NCI-H187 treated with DMSO at 0.1 percent for 48 hours (cell line): ENCODE results near the gene COL6A1.
"Not testable (repeated sequence)": the region's sequence is repeated elsewhere in the genome, so short reads cannot be mapped to it uniquely, and the experiment has no call there.

ENCODE experiments used
- DNase-seq: peaks from one replicate; lab custom pipeline; 2025; lab: John Stamatoyannopoulos, UW

The COL6A1 gene

GRCh38 chr21:45965084-45965809, 16.3 kb upstream of the COL6A1 start:
- no peak for DNase-seq

GRCh38 chr21:45966791-45967394, 14.7 kb upstream of the COL6A1 start:
- DNase-seq, result no peak

GRCh38 chr21:45969921-45970673, 11.5 kb upstream of the COL6A1 start:
- DNase-seq, result no peak

DNA sequence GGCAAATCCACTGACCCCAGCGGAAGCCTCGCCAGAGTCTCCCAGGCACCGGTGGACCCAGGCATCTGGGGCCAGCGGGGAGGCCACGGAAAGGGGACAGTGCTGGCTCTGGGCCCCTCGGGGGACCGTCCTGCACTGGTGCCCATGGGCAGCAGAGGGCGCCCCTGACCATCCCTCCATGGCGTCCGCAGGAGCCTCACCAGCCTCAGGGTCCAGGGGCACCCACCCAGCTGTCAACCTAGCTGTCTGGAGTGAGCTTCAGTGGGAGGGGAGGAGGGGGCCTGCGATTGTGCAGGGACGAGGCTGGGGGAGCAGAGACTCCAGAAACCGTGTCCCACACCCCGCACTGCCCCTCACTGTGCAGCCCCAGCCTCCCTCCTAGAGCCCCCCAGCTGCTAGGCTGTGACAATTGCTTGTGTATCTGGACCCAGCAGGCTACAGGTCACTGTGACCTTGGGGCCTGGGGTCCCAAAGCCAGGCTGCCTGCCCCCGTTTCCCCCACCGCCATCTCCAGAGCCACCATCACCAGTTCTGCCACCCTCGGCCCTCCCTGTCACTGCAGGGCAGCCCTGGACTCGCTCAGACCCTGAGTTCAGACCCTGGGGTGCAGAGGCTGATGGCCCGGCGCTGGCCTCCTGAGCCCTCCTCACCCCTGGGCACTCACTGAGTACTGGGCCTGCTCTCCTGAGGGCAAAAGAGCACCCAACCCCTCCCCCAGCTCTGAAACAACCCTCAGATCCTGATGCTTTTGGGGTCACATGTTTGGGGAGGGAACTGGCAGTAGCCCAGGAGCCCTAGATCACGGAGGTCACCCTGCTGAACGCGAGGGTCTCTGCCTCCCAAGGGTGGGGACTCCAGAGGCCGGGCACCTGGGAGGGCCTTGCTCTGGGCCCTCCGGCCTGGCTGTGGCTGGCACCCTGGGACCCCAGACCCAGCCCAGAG, 10.6 kb upstream of the COL6A1 start:
- no peak for DNase-seq

DNA sequence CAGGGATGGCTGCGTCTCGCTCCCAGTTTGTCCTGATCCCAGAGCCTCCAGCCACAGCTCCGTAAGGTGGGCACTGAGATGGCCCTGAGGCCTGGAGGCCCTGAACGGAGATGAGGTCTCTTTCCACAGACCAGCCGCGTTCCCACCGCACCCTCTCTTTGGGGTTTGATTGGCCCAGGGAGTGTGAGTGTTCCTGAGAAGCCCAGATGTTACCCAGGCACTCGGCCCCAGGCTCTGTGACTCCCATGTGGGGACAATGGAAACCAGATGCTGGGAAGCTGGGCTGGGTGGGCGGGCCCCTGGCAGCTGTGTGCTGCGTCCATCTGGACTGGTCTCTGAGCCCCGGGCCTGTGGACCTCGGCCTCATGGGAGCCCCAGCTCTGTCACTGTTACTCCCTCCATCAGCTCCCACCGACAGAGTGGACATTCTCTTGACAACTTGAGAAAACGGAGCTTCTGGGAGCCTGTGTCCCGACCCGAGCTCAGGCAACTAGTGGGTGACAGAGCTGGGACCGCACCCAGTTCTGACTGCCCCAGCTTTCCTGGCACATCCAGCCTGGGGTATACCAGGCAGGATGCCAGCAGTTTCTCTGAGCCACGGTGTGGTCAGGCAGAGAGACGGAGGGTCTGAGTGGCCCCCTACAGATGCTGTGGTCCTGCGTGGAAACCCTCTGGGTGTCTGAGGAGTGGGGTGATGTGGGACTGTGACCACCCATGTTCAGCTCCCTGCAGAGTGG, 9.8 kb upstream of the COL6A1 start:
- DNase-seq, result no peak

- DNase-seq, result no peak
Measured at GRCh38 chr21:45972353-45972715, 9.2 kb upstream of the COL6A1 start.

- DNase-seq, result no peak
Measured at GRCh38 chr21:45972716-45973474, 8.7 kb upstream of the COL6A1 start.

DNA sequence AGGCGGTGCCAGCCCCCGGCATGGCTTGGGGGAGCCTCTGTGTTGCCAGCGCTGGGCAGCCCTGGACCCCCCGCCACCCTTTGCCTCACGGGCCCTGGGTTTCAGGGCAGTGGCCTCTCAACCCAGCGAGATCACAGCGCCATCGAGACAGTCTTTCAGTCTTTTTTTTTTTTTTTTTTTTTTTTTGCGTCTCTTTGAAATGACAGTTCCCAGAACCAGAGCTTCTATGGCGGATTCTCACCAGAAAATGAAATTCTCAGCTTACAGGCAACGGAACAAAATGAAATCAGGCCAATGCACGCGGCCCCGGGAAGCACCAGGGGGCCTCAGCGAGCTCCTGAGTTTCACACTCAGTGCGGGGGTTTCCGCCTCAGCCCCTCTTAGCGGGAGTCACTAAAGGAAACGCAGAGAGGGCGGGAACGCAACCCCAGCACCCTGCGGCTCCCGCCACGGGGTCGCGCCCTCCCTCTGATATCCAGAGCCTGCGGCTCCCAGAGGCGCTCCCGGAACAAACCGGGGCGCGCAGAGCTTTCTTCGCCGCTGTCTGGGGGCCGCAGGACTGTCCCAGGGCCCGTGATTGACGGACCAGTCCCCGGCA, 8.0 kb upstream of the COL6A1 start:
- DNase-seq, result no peak

DNA sequence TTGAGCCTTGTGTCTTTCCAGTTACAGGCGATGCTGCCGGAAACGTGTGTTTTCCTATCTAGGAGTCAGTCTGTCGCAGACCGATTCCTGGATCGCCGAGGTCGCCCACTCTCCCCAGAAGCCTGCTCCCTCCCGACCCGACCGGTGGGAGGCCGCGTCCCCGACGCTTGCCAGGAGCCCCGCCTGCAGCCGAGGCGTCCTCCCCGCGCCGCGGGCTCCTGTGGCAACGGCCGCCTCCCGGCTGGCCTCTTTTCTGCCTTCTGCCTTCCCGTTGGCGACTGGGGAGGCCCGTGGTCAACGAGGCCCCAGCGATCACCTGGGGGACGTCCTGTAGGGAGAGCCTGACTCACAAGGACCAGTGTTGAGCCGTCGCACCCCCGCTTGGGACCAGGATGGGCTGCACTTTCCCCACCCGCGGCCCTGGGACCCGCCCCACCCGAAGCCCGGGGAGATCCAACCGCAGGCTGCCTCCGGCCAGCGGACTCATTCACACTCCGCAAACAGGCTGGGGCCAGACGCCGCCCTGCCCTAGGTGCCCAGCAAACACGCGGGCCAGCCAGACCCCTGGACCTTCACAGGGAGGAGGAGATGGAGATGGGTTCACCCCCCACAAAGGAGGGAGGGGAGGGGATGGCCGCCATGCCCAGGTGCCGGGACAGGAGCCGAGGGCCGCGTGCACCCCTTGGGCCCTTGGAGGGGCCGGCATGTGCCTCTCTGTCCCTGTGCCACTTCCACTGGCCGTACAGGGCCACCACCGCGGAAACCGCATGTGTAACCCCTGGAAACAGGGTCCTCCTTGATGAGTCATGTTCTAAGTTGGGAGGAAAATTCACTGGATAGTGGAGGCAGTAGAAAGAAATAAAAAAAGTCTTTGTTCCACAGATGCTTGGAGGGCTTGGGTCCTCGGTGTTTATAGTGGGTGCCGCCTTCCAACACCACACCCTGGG, 7.2 kb upstream of the COL6A1 start:
- no peak for DNase-seq

GRCh38 chr21:45975020-45975666, 6.4 kb upstream of the COL6A1 start:
- DNase-seq, result no peak

GRCh38 chr21:45975667-45976409, 5.7 kb upstream of the COL6A1 start:
- not testable (repeated sequence) for DNase-seq

DNA sequence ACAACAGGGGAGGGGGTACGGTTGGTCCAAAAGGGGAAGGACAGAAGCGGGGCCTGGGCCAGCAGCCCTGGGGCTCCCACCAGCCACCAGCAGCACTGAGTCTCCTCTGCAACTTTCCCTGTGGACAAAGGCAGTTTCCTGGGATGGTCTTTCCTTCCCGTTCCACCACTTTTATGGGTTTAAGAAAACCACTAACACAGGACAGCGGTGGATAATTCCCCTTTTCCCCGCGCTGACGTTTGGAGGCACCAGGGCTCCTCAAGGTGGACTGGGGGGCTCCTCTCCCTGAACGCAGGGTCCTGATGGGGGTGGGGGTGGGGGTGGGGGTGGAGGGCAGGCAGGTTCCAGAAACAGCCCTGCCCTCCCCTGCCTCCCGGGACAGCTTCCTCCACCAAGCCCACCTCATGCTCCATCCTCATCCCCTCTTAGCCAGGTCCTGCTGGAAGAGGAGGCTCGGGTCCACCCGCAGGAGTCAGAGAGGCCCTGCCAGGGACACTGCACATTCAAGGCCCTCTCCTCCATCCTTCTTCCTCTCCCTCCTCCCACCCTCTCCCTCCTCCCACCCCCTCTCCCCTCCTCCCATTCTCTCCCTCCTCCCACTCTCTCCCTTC, 4.8 kb upstream of the COL6A1 start:
- no peak for DNase-seq

GRCh38 chr21:45977396-45977795, 4.2 kb upstream of the COL6A1 start:
- no peak for DNase-seq

DNA sequence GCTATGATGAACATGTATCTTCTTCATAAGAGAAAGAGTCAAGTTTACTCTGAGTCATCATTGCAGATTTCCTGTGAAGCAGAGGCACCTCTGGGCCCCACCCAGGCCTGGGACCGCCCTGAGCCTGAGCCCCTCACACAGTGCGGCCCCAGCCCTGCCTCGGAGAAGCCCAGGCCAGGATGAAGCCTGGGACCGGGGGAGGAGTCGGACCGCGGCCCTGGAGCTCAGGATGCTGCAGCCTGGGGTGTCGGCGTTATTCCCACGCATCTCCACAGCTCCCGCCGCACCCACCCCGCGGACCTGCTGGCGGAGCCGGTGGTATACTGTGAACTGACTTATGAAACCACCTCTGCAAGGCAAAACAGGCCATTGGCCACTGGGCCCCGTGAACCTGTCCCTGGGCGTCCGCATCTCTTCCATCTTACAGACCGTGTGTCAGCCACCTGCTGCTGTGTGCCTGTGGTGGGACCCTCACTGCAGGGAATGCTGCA, 2.4 kb upstream of the COL6A1 start:
- no peak for DNase-seq

DNA sequence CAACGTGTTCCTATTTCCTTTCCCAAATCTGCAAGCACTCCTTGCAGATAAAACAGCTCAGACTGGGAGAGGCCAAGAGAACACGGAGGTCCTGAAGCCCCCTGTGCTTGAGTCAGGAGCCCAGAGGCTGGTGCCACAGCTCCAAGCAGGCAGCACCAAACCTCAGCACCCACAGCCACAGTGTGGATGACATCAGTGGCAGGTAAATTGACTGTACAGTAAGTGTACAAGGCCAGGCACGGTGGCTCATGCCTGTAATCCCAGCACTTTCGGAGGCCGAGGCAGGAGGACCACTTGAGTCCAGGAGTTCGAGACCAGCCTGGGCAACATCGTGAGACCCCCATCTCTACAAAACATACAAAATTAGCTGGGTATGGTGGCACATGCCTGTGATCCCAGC, 1.9 kb upstream of the COL6A1 start:
- no peak for DNase-seq

GRCh38 chr21:45980271-45980670, 1.3 kb upstream of the COL6A1 start:
- no peak for DNase-seq

DNA sequence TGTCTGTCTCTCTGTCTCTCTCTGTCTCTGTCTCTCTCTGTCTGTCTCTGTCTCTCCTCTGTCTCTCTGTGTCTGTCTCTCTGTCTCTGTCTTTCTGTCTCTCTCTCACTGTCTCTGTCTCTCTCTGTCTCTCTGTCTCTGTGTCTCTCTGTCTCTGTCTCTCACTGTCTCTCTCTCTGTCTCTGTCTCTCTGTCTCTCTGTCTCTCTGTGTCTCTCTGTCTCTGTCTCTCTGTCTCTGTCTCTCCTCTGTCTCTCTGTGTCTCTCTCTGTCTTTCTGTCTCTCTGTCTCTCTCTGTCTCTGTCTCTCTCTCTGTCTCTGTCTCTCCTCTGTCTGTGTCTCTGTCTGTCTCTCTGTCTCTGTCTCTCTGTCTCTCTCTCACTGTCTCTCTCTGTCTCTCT, 873 bp upstream of the COL6A1 start:
- no peak for DNase-seq
